ENCODE measurements around the gene IGF1R. TPM values are rescaled to one million over a fixed set of nuclear protein-coding genes. Genes with fewer than 3 reads are reported as not detected.

Gene IGF1R
- total RNA-seq, 2 experiments from 2014 or later = 21.5 to 23.4 TPM

DNA sequence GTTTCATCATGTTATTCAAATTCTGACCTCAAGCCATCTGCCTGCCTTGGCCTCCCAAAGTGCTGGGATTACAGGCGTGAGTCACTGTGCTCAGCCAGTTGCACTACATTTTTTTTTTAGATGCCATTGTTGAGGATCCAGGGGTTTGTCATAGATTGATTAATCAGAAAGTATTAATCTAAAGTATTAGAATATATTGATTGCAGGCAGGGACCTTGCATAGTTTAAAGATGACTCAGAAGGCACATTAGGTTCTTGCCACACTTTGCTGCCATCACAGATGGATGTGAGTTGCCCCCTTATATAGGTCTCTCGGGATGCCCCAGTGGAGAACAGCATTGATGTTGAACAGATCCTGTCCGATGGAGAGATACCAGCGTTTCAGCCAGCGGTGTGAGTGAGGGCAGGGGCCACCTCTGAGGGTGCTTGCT is 41.1 kb downstream of the IGF1R start:
- POLR2A ChIA-PET = no interaction called here
- Mint-ChIP-seq H3K4me1 (peaks cover 5% of the 10 kb centered on the region), H3K27me3 (no peaks in the 10 kb centered on the region), H3K4me3 (no peak overlapping the region), H3K27ac (no peak overlapping the region), H3K36me3 (peaks cover 2% of the 10 kb centered on the region), H3K9me3 (no peaks in the 10 kb centered on the region)
- ATAC-seq (ENCODE audit: low read depth) (no peak), DNase-seq (no peak)

GRCh38 chr15:98690272-98690950 is 42.1 kb downstream of the IGF1R start:
- no peak for DNase-seq

DNA sequence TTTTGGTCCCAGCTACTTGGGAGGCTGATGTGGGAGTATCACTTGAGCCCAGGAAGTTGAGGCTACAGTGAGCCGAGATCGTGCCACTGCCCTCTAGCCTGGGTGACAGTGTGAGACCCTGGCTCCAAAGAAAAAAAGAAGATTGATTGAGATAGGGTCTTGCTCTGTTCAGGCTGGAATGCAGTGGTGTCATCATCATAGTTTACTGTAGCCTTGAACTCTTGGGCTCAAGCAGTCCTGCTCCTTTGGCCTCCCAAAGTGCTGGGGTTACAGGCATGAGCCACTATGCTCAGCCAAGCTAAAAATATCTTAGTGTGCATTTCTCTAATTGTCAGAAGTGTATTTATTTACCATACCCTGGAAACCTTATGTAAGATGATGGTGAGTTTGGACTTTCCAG is 43.9 kb downstream of the IGF1R start:
- ATAC-seq (ENCODE audit: low read depth) (no peak), DNase-seq (no peak)
- no peaks in the 10 kb centered on the region for H3K27me3 Mint-ChIP-seq
- H3K4me3 Mint-ChIP-seq = no peak overlapping the region
- POLR2A ChIA-PET = no interaction called here
- no peaks in the 10 kb centered on the region for H3K9me3 Mint-ChIP-seq
- peaks cover 5% of the 10 kb centered on the region for H3K4me1 Mint-ChIP-seq
- H3K36me3 Mint-ChIP-seq = no peaks in the 10 kb centered on the region
- no peak overlapping the region for H3K27ac Mint-ChIP-seq

More at GRCh38 chr15:98690272-98690950, 42.1 kb downstream of the IGF1R start:
- ATAC-seq (ENCODE audit: low read depth) = no peak
- Mint-ChIP-seq H3K4me1 (peaks cover 5% of the 10 kb centered on the region), H3K9me3 (no peaks in the 10 kb centered on the region), H3K4me3 (no peak overlapping the region), H3K36me3 (peaks cover 2% of the 10 kb centered on the region), H3K27ac (no peak overlapping the region), H3K27me3 (no peaks in the 10 kb centered on the region)
- POLR2A ChIA-PET = no interaction called here

DNA sequence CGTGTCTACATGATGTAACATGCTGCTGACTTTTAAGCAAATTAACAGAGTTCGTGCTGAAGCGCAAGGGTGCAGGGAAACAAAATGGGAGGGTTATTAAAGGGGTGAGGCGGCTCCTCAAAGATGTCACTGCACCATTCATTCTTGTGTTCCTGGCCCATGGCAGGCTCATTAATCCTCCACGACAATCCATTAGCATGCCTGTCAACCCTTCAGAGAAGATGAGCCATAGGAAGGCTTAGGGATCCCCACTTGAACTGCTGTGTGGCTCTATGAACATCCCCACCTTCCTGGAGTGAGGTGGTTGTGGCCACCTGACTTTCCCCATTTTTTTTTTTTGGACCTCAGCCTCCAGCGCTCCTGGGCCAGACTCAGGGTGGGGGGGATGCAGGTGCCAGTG is 45.8 kb downstream of the IGF1R start:
- POLR2A ChIA-PET = no interaction called here
- Mint-ChIP-seq H3K9me3 (no peaks in the 10 kb centered on the region), H3K36me3 (no peaks in the 10 kb centered on the region), H3K4me1 (peaks cover 4% of the 10 kb centered on the region), H3K27ac (no peak overlapping the region), H3K27me3 (no peaks in the 10 kb centered on the region), H3K4me3 (no peak overlapping the region)
- no peak for DNase-seq
- no peak for ATAC-seq (ENCODE audit: low read depth)

DNA sequence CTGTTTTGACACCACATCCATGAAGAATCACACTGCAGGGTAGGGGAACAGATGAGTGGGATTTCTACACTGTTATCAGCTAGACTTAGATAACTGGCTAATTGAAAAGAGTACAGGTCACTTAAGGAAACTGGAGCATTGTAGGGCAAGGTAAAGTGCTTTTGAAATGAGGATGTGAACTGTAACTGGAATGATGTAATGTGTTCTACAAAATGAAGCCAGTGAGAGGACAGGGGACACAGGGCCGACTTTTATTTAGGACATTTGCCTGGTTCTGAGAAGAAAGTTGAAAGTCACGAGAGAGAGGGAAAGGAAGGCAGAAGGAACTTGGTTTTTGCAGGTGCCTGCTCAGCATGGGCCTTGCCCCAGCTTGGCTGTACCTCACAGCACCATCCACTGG is 50.5 kb downstream of the IGF1R start:
- DNase-seq (no peak), ATAC-seq (ENCODE audit: low read depth) (no peak)
- Mint-ChIP-seq H3K36me3 (no peaks in the 10 kb centered on the region), H3K27ac (no peak overlapping the region), H3K4me1 (peaks cover 11% of the 10 kb centered on the region), H3K9me3 (no peaks in the 10 kb centered on the region), H3K27me3 (no peaks in the 10 kb centered on the region), H3K4me3 (no peak overlapping the region)
- POLR2A ChIA-PET = no interaction called here

DNA sequence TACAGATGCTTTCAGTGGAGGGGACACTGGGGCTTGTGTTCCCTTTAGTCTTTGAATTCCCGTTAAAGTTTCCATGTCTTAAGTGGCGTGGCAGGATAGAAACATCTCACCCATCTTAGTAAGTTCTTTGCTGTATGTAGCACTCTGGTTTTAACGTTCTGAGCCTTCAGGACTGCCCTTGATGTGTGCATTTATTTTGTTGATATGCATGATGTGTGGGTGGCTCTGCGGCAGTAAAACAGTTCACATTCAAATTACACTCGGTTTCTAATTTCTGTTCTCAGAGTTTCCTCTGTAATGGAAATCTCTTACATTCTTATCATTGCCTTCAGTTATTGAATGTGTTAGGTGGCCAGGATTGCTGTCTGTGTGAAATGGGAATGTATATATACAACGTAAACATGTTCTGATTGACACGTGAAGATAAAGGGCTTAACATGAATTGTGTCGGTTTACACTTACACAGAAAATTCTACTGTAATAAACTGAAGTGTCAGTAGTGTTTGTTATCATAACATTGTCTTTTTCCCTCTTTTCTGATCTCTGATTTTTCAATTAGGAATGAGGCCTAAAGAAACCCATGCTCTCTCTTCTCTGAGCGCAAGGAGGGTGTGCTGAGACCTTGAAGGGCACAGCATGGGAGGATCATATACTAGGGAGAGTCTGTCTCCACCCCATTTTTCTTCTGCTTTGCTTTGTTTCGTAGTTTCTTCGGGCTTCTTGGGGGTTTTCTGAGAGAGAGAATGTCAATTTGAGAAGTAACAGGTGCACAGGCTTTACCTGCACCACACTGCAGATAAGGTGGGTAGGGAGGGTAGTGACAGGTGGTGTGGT is 51.5 kb downstream of the IGF1R start:
- Mint-ChIP-seq H3K4me1 (peaks cover 11% of the 10 kb centered on the region), H3K9me3 (no peaks in the 10 kb centered on the region), H3K27ac (no peak overlapping the region), H3K36me3 (no peaks in the 10 kb centered on the region), H3K27me3 (no peaks in the 10 kb centered on the region), H3K4me3 (no peak overlapping the region)
- no peak for DNase-seq
- POLR2A ChIA-PET = no interaction called here
- no peak for ATAC-seq (ENCODE audit: low read depth)

DNA sequence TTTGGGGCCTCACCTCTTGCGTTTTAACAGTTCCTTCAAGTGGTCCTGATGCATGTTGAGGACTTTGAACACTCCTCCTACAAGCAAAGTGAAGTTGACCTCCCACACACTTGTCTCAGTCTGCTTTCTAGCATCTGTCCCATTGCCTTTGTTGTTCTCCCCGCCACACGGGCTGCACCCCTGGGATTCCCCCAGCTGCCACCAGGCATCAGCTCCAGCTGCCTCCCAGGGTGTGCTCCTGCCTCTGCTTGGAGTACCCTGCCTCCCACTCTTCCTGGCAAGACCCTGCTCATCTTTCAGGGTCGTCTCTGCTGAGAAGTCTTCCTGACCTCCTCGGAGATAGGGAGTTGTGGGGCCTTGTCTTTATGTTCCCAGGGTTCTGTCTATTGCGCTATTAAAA is 52.2 kb downstream of the IGF1R start:
- Mint-ChIP-seq H3K36me3 (no peaks in the 10 kb centered on the region), H3K27ac (no peak overlapping the region), H3K4me3 (no peak overlapping the region), H3K27me3 (no peaks in the 10 kb centered on the region), H3K9me3 (no peaks in the 10 kb centered on the region), H3K4me1 (peaks cover 11% of the 10 kb centered on the region)
- ATAC-seq (ENCODE audit: low read depth) (no peak), DNase-seq (no peak)
- POLR2A ChIA-PET = no interaction called here

GRCh38 chr15:98703126-98703685 is 54.9 kb downstream of the IGF1R start:
- ATAC-seq (ENCODE audit: low read depth) = no peak
- H3K9me3 Mint-ChIP-seq = no peaks in the 10 kb centered on the region
- H3K4me1 Mint-ChIP-seq = peaks cover 11% of the 10 kb centered on the region
- POLR2A ChIA-PET = no interaction called here
- DNase-seq = no peak
- no peak overlapping the region for H3K4me3 Mint-ChIP-seq
- no peaks in the 10 kb centered on the region for H3K27me3 Mint-ChIP-seq
- peaks cover 3% of the 10 kb centered on the region for H3K36me3 Mint-ChIP-seq
- no peak overlapping the region for H3K27ac Mint-ChIP-seq

DNA sequence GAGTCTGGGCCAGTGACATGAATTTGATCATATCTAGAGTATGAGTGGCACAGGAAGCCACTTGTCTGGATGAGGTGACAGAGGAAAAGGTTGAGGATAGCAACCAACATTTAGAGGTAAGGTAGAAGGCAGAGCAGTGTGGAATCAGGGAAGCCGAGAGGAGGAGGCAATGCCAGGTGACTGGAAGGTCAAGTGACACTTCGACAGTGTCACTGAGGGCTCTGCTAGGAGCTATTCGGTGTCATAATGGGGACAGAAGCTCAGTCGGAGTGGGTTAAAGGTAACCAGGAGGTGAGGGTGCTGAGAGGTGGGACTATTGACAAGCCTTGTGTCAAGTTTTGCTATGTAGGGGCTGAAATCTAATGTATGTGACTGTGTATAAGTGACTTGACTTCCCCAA is 56.7 kb downstream of the IGF1R start:
- Mint-ChIP-seq H3K4me3 (no peak overlapping the region), H3K9me3 (no peaks in the 10 kb centered on the region), H3K27me3 (no peaks in the 10 kb centered on the region), H3K36me3 (peaks cover 5% of the 10 kb centered on the region), H3K4me1 (peaks cover 3% of the 10 kb centered on the region), H3K27ac (no peak overlapping the region)
- DNase-seq (no peak), ATAC-seq (ENCODE audit: low read depth) (no peak)
- POLR2A ChIA-PET = no interaction called here

DNA sequence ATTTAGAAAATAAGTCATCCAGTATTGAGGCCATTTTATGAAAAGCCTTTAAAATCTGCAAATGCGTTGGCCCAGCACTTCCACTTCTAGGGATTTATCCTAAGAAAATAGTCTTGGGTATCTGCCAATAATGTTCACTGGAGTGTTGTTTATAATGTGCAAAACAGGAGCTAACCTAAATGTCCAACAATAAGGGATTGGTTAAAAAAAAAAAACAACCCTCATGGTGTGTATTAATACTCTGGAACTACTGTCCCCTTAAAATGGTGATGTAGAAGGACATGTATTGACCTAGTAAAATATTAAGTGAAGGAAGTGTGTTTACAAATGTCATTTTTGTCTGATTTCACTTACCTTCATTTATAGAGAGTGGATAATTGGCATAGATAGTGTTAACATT is 58.0 kb downstream of the IGF1R start:
- POLR2A ChIA-PET = no interaction called here
- H3K27me3 Mint-ChIP-seq = no peaks in the 10 kb centered on the region
- H3K36me3 Mint-ChIP-seq = peaks cover 10% of the 10 kb centered on the region
- H3K4me1 Mint-ChIP-seq = peaks cover 3% of the 10 kb centered on the region
- no peak overlapping the region for H3K27ac Mint-ChIP-seq
- ATAC-seq (ENCODE audit: low read depth) = no peak
- DNase-seq = no peak
- no peaks in the 10 kb centered on the region for H3K9me3 Mint-ChIP-seq
- H3K4me3 Mint-ChIP-seq = no peak overlapping the region

- no peaks in the 10 kb centered on the region for H3K27me3 Mint-ChIP-seq
- ATAC-seq (ENCODE audit: low read depth) (no peak), DNase-seq (no peak)
- H3K27ac Mint-ChIP-seq = no peak overlapping the region
- no peak overlapping the region for H3K4me3 Mint-ChIP-seq
- H3K9me3 Mint-ChIP-seq = peaks cover under 1% of the 10 kb centered on the region
- H3K4me1 Mint-ChIP-seq = peaks cover 4% of the 10 kb centered on the region
- POLR2A ChIA-PET = no interaction called here
- H3K36me3 Mint-ChIP-seq = peaks cover 16% of the 10 kb centered on the region
Measured at GRCh38 chr15:98706986-98707385, 58.6 kb downstream of the IGF1R start.

GRCh38 chr15:98708037-98708590 is 59.8 kb downstream of the IGF1R start:
- DNase-seq (no peak), ATAC-seq (ENCODE audit: low read depth) (no peak)
- no peak overlapping the region for H3K27ac Mint-ChIP-seq
- no peaks in the 10 kb centered on the region for H3K27me3 Mint-ChIP-seq
- POLR2A ChIA-PET = no interaction called here
- peaks cover 21% of the 10 kb centered on the region for H3K36me3 Mint-ChIP-seq
- H3K9me3 Mint-ChIP-seq = peaks cover 6% of the 10 kb centered on the region
- no peak overlapping the region for H3K4me3 Mint-ChIP-seq
- H3K4me1 Mint-ChIP-seq = peaks cover 7% of the 10 kb centered on the region

GRCh38 chr15:98711810-98712209 is 63.5 kb downstream of the IGF1R start:
- DNase-seq (no peak), ATAC-seq (ENCODE audit: low read depth) (no peak)
- Mint-ChIP-seq H3K27me3 (no peaks in the 10 kb centered on the region), H3K4me1 (peaks cover 37% of the 10 kb centered on the region), H3K36me3 (peaks cover 21% of the 10 kb centered on the region), H3K4me3 (no peak overlapping the region), H3K9me3 (peaks cover 6% of the 10 kb centered on the region), H3K27ac (no peak overlapping the region)
- POLR2A ChIA-PET = no interaction called here
